H1 (cell line): ENCODE measurements around the gene LHPP. TPM values are rescaled to one million over a fixed set of nuclear protein-coding genes. Genes with fewer than 3 reads are reported as not detected.

Source experiments
- CREB1 ChIP-seq: IDR thresholded peaks from 2 replicates; pipeline ENCODE4 v1.6.1; 2012; ENCODE audit warnings: inconsistent platforms
- E2F6 ChIP-seq: IDR thresholded peaks from 2 replicates; pipeline ENCODE4 v1.6.1; 2012; ENCODE audit warnings: inconsistent platforms
- TAF7 ChIP-seq: optimal IDR thresholded peaks from 2 replicates; pipeline ENCODE3; 2011; ENCODE audit warnings: low read depth, mild to moderate bottlenecking, inconsistent platforms, low read length, moderate library complexity, borderline replicate concordance
- polyA plus RNA-seq, 7 experiments: library from polyadenylated mRNA; depleted of rRNA in 3 of 7; stranded (reverse) in 5 of 7; unstranded in 2 of 7; fragments of >200 nt in 5 of 7; fragments of 200-250 nt in 2 of 7; gene quantifications; 1 replicate in 5 of 7; 2 replicates in 1 of 7; 4 replicates in 1 of 7; pipeline versions ENCODE4 v1.2.1 to v1.2.3, GENCODE V29; 2011 to 2013; ENCODE audit warnings: missing spikeins in 2 of 7, mixed read lengths in 2 of 7
- total RNA-seq: library from RNA; stranded (reverse); fragmentation: NEBNext Ultra II Directional; extraction: Animal tissue kit (Norgen Biotek cat#: 25700); gene quantifications from 2 replicates; pipeline ENCODE4 v1.2.1, GENCODE V29; 2021

The LHPP gene
- total and polyA plus RNA-seq, 2 of the 8 experiments (the other 6 are each of a cell fraction or from before 2014, with no cell fraction given) = 26.0 to 45.0 TPM

- TF ChIP-seq E2F6 = no peak
- TF ChIP-seq CREB1 = no peak
- TF ChIP-seq TAF7 = no peak
Observed at GRCh38 chr10:124419635-124420034, 42.0 kb upstream of the LHPP start (continued).
